H1 (cell line): ENCODE measurements around the gene RAB39B. TPM values are rescaled to one million over a fixed set of nuclear protein-coding genes. Genes with fewer than 3 reads are reported as not detected.

Experiments used
- HDAC6 ChIP-seq: IDR thresholded peaks from one replicate; pipeline ENCODE4 v1.7.1; 2012; ENCODE audit warnings: low read depth, mild to moderate bottlenecking, inconsistent platforms, low read length, moderate library complexity
- RXRA ChIP-seq: IDR thresholded peaks from 2 replicates; pipeline ENCODE4 v1.6.1; 2011; ENCODE audit warnings: low read depth, mild to moderate bottlenecking, low read length, moderate library complexity; ENCODE audit not compliant: insufficient read depth
- SIN3A ChIP-seq, 2 experiments: IDR thresholded peaks in 1 of 2; conservative IDR thresholded peaks in 1 of 2; 2 replicates each; pipeline ENCODE4 v1.6.1; 2011 to 2012; ENCODE audit warnings: low read length in 2 of 2, improper control_type of control experiment in 1 of 2, low read depth in 1 of 2, mild to moderate bottlenecking in 1 of 2
- polyA plus RNA-seq, 7 experiments: library from polyadenylated mRNA; depleted of rRNA in 3 of 7; stranded (reverse) in 5 of 7; unstranded in 2 of 7; fragments of >200 nt in 5 of 7; fragments of 200-250 nt in 2 of 7; gene quantifications; 1 replicate in 5 of 7; 2 replicates in 1 of 7; 4 replicates in 1 of 7; pipeline versions ENCODE4 v1.2.1 to v1.2.3, GENCODE V29; 2011 to 2013; ENCODE audit warnings: missing spikeins in 2 of 7, mixed read lengths in 2 of 7
- total RNA-seq: library from RNA; stranded (reverse); fragmentation: NEBNext Ultra II Directional; extraction: Animal tissue kit (Norgen Biotek cat#: 25700); gene quantifications from 2 replicates; pipeline ENCODE4 v1.2.1, GENCODE V29; 2021
- TF ChIP-seq, protein P1 (sequence below): IDR thresholded peaks from 2 replicates; pipeline ENCODE4 v1.6.1; 2011; ENCODE audit warnings: low read length, improper control_type of control experiment

Gene RAB39B
- total and polyA plus RNA-seq, 2 of the 8 experiments (the other 6 are each of a cell fraction or from before 2014, with no cell fraction given): 3.1 to 9.3 TPM

GRCh38 chrX:155247497-155247896, 16.8 kb downstream of the RAB39B start (continued):
- TF ChIP-seq, protein P1, sequence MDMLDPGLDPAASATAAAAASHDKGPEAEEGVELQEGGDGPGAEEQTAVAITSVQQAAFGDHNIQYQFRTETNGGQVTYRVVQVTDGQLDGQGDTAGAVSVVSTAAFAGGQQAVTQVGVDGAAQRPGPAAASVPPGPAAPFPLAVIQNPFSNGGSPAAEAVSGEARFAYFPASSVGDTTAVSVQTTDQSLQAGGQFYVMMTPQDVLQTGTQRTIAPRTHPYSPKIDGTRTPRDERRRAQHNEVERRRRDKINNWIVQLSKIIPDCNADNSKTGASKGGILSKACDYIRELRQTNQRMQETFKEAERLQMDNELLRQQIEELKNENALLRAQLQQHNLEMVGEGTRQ: no peak
- TF ChIP-seq RXRA (no peak), HDAC6 (no peak), SIN3A (conservative IDR thresholded peaks at IDR 0.05 in 1 of 2, IDR thresholded peaks at IDR 0.05 in 1 of 2; ENCODE audit: low read depth in 1 of 2, low read length in 2 of 2) (no peak)
- TF ChIP-seq, all 59 proteins: peak for 0
